Omental fat pad (tissue), 4 donors: ENCODE measurements around the gene REST. TPM values are rescaled to one million over a fixed set of nuclear protein-coding genes. Genes with fewer than 3 reads are reported as not detected.

Experiments used
- ATAC-seq: fragments of 150-250 bp; one replicate; pipeline ENCODE4 v1.9.1; 2016; ENCODE audit warnings: mild to moderate bottlenecking, moderate library complexity; ENCODE audit not compliant: low FRiP score
- DNase-seq: peaks from one replicate; pipeline ENCODE4 v3.0.0-alpha.2; 2019; ENCODE audit warnings: low spot score
- total RNA-seq, 4 donors: library from RNA; depleted of rRNA; stranded (reverse); fragments of >200 nt; gene quantifications; one replicate each; pipeline ENCODE4 v1.1.0, GENCODE V29; 2016
- TF ChIP-seq, protein P1 (sequence below), 3 donors: fragments of 450-650 bp; IDR thresholded peaks; one replicate each; pipeline ENCODE4 v1.5.1; 2016 to 2017; ENCODE audit warnings: antibody characterized with exemption in 3 of 3, mild to moderate bottlenecking in 3 of 3, moderate library complexity in 2 of 3

The REST gene
- total RNA-seq, 4 donors from 2014 or later: 20.7 to 35.5 (median 29.0) TPM

DNA sequence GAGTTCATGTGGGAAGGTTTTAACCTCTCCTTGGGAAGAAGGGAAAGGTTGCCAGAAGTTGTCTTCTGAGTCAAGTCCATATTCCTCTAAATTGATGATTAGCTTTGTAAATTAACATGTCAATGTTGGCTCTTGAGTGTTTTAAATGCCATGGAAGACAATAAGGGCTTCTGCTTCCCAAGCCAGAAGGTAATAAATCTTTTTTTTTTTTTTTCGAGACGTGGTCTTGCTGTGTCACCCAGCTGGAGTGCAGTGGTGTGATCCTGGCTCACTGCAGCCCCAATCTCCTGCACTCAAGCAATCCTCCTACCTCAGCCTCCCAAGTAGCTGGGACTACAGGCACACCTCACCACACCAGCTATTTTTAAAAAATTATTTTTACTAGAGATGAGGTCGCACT, 5.0 kb upstream of the REST start:
- TF ChIP-seq, protein P1, sequence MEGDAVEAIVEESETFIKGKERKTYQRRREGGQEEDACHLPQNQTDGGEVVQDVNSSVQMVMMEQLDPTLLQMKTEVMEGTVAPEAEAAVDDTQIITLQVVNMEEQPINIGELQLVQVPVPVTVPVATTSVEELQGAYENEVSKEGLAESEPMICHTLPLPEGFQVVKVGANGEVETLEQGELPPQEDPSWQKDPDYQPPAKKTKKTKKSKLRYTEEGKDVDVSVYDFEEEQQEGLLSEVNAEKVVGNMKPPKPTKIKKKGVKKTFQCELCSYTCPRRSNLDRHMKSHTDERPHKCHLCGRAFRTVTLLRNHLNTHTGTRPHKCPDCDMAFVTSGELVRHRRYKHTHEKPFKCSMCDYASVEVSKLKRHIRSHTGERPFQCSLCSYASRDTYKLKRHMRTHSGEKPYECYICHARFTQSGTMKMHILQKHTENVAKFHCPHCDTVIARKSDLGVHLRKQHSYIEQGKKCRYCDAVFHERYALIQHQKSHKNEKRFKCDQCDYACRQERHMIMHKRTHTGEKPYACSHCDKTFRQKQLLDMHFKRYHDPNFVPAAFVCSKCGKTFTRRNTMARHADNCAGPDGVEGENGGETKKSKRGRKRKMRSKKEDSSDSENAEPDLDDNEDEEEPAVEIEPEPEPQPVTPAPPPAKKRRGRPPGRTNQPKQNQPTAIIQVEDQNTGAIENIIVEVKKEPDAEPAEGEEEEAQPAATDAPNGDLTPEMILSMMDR (IDR thresholded peaks at IDR 0.05): no peak
- ATAC-seq (no peak), DNase-seq (no peak)

DNA sequence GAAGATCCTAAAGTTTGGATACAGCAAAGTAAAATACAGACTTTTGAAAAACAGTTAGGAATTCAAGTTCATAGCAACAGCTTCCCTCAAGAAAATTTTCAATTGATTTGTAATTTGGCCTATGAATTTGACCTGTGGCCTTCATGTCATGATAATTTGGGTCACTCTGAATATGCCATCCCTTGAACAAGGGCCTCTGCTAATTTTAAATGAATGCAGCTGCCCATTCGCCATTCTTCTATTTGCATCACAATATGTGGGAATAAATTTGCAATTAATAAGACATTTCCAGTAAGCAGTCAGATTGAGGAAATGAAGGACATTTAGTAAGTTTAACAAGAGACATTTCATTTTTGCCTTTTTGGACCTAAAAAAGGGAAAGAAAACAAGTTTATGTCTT, 1.9 kb upstream of the REST start:
- TF ChIP-seq, protein P1 (IDR thresholded peaks at IDR 0.05): no peak
- ATAC-seq (no peak), DNase-seq (no peak)

DNA sequence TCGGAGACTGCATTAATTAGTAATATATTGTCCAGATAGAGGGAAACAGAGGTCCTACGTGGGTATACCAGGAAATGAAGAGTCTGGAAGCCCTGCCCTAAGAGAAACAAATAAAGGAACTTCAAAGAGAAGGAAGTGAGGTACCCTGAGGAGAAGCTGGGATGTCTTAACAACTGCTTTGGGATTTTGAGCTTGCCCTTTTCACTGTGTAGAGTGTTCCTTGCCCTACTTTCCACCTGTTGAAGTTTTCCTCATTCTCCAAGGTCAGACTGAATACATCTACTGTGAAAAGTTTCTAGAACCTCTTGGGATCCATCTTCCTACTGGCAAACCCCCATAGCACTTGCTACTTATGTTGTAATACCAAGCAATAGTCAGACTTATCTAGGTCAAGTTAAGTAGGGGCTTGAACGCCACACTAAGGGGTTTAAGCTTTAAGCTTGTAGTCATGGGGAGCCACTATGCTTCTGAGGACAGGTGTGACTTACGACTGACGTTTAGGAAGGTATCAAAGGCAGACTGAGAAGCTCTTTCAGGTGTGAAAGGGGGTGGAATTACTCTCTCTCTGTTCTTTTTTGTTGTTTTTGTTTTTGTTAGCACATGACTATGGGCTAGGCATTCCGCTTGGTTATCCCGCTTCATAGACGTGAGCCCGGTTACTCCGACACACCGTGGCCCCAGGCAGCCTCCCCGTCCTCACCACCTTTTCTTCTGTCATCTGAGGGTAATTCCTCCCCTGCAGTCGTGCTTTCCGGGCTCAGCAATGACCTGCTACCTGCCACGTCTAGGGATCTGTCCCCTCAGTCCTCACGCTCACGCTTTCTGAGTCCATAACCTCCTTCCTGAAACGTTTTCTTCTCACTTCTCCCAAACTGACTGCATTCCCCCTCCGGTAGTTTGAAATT, 959 bp upstream of the REST start:
- no peak for DNase-seq

DNA sequence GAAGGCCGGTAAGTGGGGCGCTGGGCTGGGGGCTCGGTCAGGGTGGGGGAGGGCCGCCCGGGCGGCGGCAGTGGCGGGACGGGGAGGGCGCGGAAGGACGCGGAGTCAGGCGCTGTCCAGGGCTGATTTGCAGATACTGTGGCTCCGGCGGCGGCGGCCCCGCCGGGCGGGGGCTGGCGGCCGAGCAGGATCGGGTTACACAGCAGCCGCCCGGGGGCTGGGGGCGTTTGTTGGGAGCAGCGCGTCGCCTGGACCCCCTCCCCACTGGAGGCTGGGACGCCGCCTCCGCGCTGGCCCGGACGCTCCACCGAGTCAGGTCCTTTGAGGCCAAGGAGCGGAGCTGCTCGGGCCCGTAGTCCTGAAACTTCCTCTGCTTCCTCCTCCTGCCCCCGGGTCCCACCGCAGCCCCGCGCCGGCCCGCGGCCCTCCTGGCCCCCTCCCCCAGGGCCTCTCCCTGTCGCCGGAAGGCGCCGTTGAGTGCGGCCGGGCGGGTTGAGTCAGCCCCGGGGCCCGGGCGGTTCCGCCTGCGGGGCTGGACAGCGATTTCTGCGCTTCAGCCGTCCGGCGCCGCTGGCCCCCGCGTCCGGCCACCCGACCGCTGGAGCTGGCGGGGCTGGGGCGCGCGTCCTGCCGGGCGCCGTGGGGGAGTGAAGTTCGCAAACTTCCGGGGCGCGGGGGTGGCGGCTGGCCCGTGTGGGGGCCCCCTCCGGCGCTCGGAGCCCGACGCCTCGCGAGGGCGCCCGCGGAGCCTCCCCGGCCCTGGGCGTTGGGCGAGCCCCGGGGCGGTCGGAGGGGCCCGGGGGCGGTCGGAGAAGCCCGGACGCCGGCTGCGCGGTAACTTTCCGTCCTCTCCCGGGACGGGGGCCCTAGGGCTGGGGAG, 746 bp downstream of the REST start:
- TF ChIP-seq, protein P1 (IDR thresholded peaks at IDR 0.05): no peak
- ATAC-seq (peak; percentile 73), DNase-seq (peak; percentile 27)

More for the DNA sequence above, 959 bp upstream of the REST start:
- TF ChIP-seq, protein P1 (IDR thresholded peaks at IDR 0.05): no peak
- ATAC-seq: no peak

DNA sequence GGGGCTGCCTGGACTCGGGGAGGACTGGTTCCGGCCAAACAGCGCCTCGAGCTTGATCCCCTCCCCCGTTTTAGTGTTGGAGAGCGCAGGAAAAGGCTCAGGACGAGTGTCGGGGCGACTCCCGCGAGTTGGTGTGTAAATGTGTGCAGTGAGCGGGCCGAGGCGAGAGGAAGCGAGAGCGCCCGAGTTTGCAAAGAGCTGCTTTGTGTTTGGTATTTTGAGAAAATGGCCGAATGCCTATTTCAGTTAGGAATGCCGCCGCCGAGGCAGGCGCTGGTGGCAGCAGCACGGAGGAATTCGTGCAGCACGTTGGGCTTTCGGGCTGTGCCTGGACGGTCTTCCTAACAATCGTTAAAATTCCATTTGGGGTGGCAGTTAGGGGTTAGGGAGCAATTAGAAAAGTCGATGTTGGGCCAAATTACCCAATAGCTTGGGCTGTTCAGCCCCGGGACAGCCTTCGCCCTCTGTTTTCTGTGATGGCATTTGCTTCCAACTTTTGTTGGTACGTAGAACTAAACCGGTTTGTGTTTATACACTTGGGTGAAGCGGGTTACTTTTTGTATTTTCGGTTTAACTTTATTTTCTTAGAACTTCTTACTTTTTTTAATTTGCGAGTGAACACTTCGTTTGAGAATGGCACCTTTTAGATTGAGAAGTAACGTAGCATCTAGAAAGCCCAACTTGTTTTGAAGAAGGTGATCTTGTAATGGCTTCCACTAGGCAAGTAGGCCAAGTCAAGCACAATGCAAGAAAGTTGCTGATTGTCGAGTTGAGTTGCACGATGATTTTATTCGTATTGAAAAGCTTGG, 1.6 kb downstream of the REST start:
- TF ChIP-seq, protein P1 (IDR thresholded peaks at IDR 0.05): no peak
- DNase-seq: no peak
- peak; percentile 8 for ATAC-seq

DNA sequence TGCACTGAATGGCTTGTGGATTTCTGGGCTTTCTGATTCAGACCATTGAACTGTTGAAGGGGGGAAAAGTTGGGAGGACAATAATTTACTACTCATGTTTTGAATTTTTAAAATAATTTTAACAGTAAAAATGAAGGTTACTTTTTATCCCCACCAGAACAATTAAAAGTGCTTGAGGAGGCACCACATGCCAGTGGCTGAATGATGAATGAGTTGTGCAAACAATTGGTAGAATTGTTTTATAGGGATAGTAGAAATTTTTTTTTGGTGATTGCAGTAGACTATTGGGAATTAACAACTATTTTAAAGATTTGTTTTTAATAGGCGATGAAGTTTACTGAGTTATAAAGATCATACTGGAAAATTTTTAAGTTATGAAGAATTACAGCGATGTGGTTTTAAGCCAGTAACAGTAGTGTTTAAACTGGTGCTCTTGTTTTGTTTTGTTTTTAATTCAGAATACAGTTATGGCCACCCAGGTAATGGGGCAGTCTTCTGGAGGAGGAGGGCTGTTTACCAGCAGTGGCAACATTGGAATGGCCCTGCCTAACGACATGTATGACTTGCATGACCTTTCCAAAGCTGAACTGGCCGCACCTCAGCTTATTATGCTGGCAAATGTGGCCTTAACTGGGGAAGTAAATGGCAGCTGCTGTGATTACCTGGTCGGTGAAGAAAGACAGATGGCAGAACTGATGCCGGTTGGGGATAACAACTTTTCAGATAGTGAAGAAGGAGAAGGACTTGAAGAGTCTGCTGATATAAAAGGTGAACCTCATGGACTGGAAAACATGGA, 2.7 kb downstream of the REST start:
- TF ChIP-seq, protein P1 (IDR thresholded peaks at IDR 0.05): no peak
- ATAC-seq: no peak

More for the DNA sequence above, 2.7 kb downstream of the REST start:
- DNase-seq: no peak
